GM23338 (cell line): Measurements from ENCODE around the gene P2RY6. TPM values are rescaled to one million over a fixed set of nuclear protein-coding genes. Genes with fewer than 3 reads are reported as not detected.
"Not testable (repeated sequence)": the region's sequence is repeated elsewhere in the genome, so short reads cannot be mapped to it uniquely, and the experiment has no call there.

Experiments
- ATAC-seq: fragments of 200-7000 bp; cut with Tn5 transposase; 3 replicates; pipeline ENCODE4 v1.9.1; 2020
- DNase-seq: peaks from one replicate; pipeline ENCODE4 v3.0.0-alpha.2; 2015; ENCODE audit warnings: low spot score
- H2AFZ ChIP-seq: fragments of 200-600 bp; sonication (generic); 2 replicates; pipeline ENCODE4 v1.8.0; 2016; ENCODE audit warnings: antibody characterized with exemption, mild to moderate bottlenecking, moderate library complexity
- H3F3A ChIP-seq: fragments of 200-600 bp; sonication (generic); replicated peaks from 2 replicates; pipeline ENCODE4 v1.8.0; 2017; ENCODE audit warnings: antibody characterized with exemption, mixed run types, low read depth
- H3K27ac ChIP-seq: fragments of 200-600 bp; sonication (generic); 2 replicates; pipeline ENCODE4 v1.6.1; 2016; ENCODE audit warnings: low read depth
- H3K27me3 ChIP-seq: fragments of 200-600 bp; sonication (generic); 2 replicates; pipeline ENCODE4 v1.8.0; 2016; ENCODE audit warnings: mild to moderate bottlenecking, mixed run types, moderate library complexity; ENCODE audit not compliant: insufficient read depth
- H3K36me3 ChIP-seq: fragments of 200-600 bp; sonication (generic); 2 replicates; pipeline ENCODE4 v1.8.0; 2016; ENCODE audit warnings: mild to moderate bottlenecking; ENCODE audit not compliant: insufficient read depth
- H3K4me1 ChIP-seq: fragments of 200-600 bp; sonication (generic); 2 replicates; pipeline ENCODE4 v1.8.0; 2016; ENCODE audit warnings: mild to moderate bottlenecking, moderate library complexity; ENCODE audit not compliant: insufficient read depth
- H3K4me2 ChIP-seq: fragments of 200-600 bp; sonication (generic); 2 replicates; pipeline ENCODE4 v1.7.1; 2017; ENCODE audit warnings: mixed run types
- H3K4me3 ChIP-seq: fragments of 200-600 bp; sonication (generic); 2 replicates; pipeline ENCODE4 v1.6.1; 2016; ENCODE audit warnings: mixed run types
- H3K79me2 ChIP-seq: fragments of 200-600 bp; sonication (generic); replicated peaks from 2 replicates; pipeline ENCODE4 v1.8.0; 2017; ENCODE audit warnings: mild to moderate bottlenecking; ENCODE audit not compliant: insufficient read depth
- H3K9me2 ChIP-seq: fragments of 200-600 bp; sonication (generic); 2 replicates; pipeline ENCODE4 v1.8.0; 2017; ENCODE audit not compliant: insufficient read depth
- H4K20me1 ChIP-seq: fragments of 200-600 bp; sonication (generic); replicated peaks from 2 replicates; pipeline ENCODE4 v1.8.0; 2017; ENCODE audit warnings: mild to moderate bottlenecking; ENCODE audit not compliant: insufficient read depth
- H3K27ac Mint-ChIP-seq: 2 replicates; pipeline ENCODE4 v1.8.0; 2020; ENCODE audit warnings: inconsistent platforms, mild to moderate bottlenecking, moderate library complexity, mixed read lengths
- H3K27me3 Mint-ChIP-seq: 3 replicates; pipeline ENCODE4 v1.8.0; 2022; ENCODE audit warnings: low read depth, mild to moderate bottlenecking, moderate library complexity, mixed read lengths, inconsistent platforms; ENCODE audit not compliant: insufficient read depth, poor library complexity
- H3K36me3 Mint-ChIP-seq: 3 replicates; pipeline ENCODE4 v1.8.0; 2021; ENCODE audit warnings: low read depth, mild to moderate bottlenecking, inconsistent platforms, moderate library complexity, mixed read lengths
- H3K4me1 Mint-ChIP-seq: 3 replicates; pipeline ENCODE4 v1.8.0; 2020; ENCODE audit warnings: mild to moderate bottlenecking, inconsistent platforms, mixed read lengths
- H3K4me3 Mint-ChIP-seq: 3 replicates; pipeline ENCODE4 v1.8.0; 2021; ENCODE audit warnings: moderate library complexity, mild to moderate bottlenecking, inconsistent platforms, mixed read lengths
- H3K9me3 Mint-ChIP-seq: 3 replicates; pipeline ENCODE4 v1.8.0; 2020; ENCODE audit warnings: moderate library complexity, mild to moderate bottlenecking, inconsistent platforms, mixed read lengths
- CREB1 ChIP-seq: fragments of 250-450 bp; sonication (Bioruptor Pico); IDR thresholded peaks from 2 replicates; pipeline ENCODE4 v1.5.0; 2020; ENCODE audit warnings: low read depth, mild to moderate bottlenecking, moderate library complexity
- ETS1 ChIP-seq: IDR thresholded peaks from 2 replicates; pipeline ENCODE4 v1.6.1; 2016; ENCODE audit warnings: antibody characterized with exemption
- EZH2phosphoT487 ChIP-seq: fragments of 200-600 bp; sonication (generic); IDR thresholded peaks from one replicate; pipeline ENCODE4 v1.8.1; 2018; ENCODE audit warnings: antibody characterized with exemption; ENCODE audit not compliant: unreplicated experiment
- JUNB ChIP-seq: IDR thresholded peaks from one replicate; pipeline ENCODE4 v1.6.1; 2016; ENCODE audit warnings: antibody characterized with exemption; ENCODE audit not compliant: unreplicated experiment
- NANOG ChIP-seq: IDR thresholded peaks from 2 replicates; pipeline ENCODE4 v1.6.1; 2016; ENCODE audit warnings: antibody characterized with exemption, borderline replicate concordance
- POLR2AphosphoS5 ChIP-seq: IDR thresholded peaks from 2 replicates; pipeline ENCODE4 v1.6.1; 2016; ENCODE audit warnings: antibody characterized with exemption, low read depth
- REST ChIP-seq: IDR thresholded peaks from one replicate; pipeline ENCODE4 v1.6.1; 2018; ENCODE audit warnings: antibody characterized with exemption; ENCODE audit not compliant: unreplicated experiment
- STAT1 ChIP-seq: IDR thresholded peaks from one replicate; pipeline ENCODE4 v1.6.1; 2016; ENCODE audit warnings: antibody characterized with exemption; ENCODE audit not compliant: unreplicated experiment
- ZNF114 ChIP-seq: fragments of 250-450 bp; sonication (Bioruptor Pico); IDR thresholded peaks from 2 replicates; pipeline ENCODE4 v1.5.0; 2020; ENCODE audit warnings: mild to moderate bottlenecking, moderate library complexity
- ZNF331 ChIP-seq: fragments of 250-450 bp; sonication (Bioruptor Pico); IDR thresholded peaks from 2 replicates; pipeline ENCODE4 v1.5.0; 2020; ENCODE audit warnings: low read depth, mild to moderate bottlenecking, moderate library complexity
- ZNF462 ChIP-seq: fragments of 250-450 bp; sonication (Bioruptor Pico); IDR thresholded peaks from 2 replicates; pipeline ENCODE4 v1.5.0; 2020; ENCODE audit warnings: mild to moderate bottlenecking, moderate library complexity
- polyA plus RNA-seq: library from polyadenylated mRNA; unstranded; fragments of >200 nt; fragmentation: Nextera tagmentation; extraction: Ambion mirVana; gene quantifications from 2 replicates; pipeline ENCODE4 v1.2.1, GENCODE V29; 2016
- total RNA-seq: library from RNA; depleted of rRNA; stranded (reverse); fragments of >200 nt; shearing (Covaris generic); gene quantifications from 2 replicates; pipeline ENCODE4 v1.2.3, GENCODE V29; 2014

P2RY6 gene
- total and polyA plus RNA-seq, 2 experiments from 2014 or later: not detected

- H3K4me3 Mint-ChIP-seq: no peak overlapping the region
- H3K79me2 ChIP-seq: no peaks in the 10 kb centered on the region
- H3K27me3 ChIP-seq: no peaks in the 10 kb centered on the region
- H3K27ac Mint-ChIP-seq: no peak overlapping the region
- no peaks in the 10 kb centered on the region for H3F3A ChIP-seq
- no peaks in the 10 kb centered on the region for H3K9me3 Mint-ChIP-seq
- H3K27ac ChIP-seq: no peak overlapping the region
- H3K4me1 Mint-ChIP-seq: peaks cover 25% of the 10 kb centered on the region
- H3K4me2 ChIP-seq: no peak overlapping the region
- TF ChIP-seq ZNF114 (CRISPR knock-in tag) (no peak), ETS1 (no peak), STAT1 (no peak), CREB1 (CRISPR knock-in tag) (no peak), ZNF462 (CRISPR knock-in tag) (no peak), EZH2phosphoT487 (no peak), POLR2AphosphoS5 (no peak), REST (no peak), ZNF331 (CRISPR knock-in tag) (no peak), JUNB (no peak), NANOG (no peak)
- H2AFZ ChIP-seq: no peak overlapping the region
- DNase-seq: no peak
- H3K27me3 Mint-ChIP-seq: peaks cover 9% of the 10 kb centered on the region
- peaks cover 12% of the 10 kb centered on the region for H3K4me1 ChIP-seq
- H4K20me1 ChIP-seq: no peaks in the 10 kb centered on the region
- H3K4me3 ChIP-seq: no peak overlapping the region
- no peak for ATAC-seq
- H3K36me3 ChIP-seq: no peaks in the 10 kb centered on the region
- H3K36me3 Mint-ChIP-seq: no peaks in the 10 kb centered on the region
- H3K9me2 ChIP-seq: no peaks in the 10 kb centered on the region
These were observed 41.2 kb upstream of the P2RY6 start for GRCh38 chr11:73230931-73231330.

GRCh38 chr11:73232487-73232886 is 39.7 kb upstream of the P2RY6 start:
- DNase-seq, H3K36me3 ChIP-seq, H3K27ac Mint-ChIP-seq, H3K4me3 ChIP-seq, H3K79me2 ChIP-seq, H3K9me2 ChIP-seq, ATAC-seq, H4K20me1 ChIP-seq, H3K27me3 ChIP-seq, H3K4me2 ChIP-seq, H3K36me3 Mint-ChIP-seq, H3K4me3 Mint-ChIP-seq, H2AFZ ChIP-seq, H3F3A ChIP-seq, H3K9me3 Mint-ChIP-seq, H3K27ac ChIP-seq: not testable (repeated sequence)
- peaks cover 12% of the 10 kb centered on the region for H3K4me1 ChIP-seq
- Mint-ChIP-seq H3K27me3 (peaks cover 12% of the 10 kb centered on the region), H3K4me1 (peaks cover 20% of the 10 kb centered on the region)
